OCI-LY7 (cell line): ENCODE results near the gene UBE2N. TPM values are rescaled to one million over a fixed set of nuclear protein-coding genes. Genes with fewer than 3 reads are reported as not detected.

Experiments used
- BruUV-seq: library from RNA; stranded (reverse); fragments of 400-500 nt; replicated peaks from 2 replicates; lab custom pipeline; 2021; lab: Mats Ljungman, UMichigan
- CTCF ChIA-PET: fragments of 300-600 bp; sonication (Branson Sonifier 250); formaldehyde crosslinking; loops from one replicate; lab custom pipeline; 2022; ENCODE audit warnings: antibody characterized with exemption; ENCODE audit not compliant: unreplicated experiment; lab: Charles Lee
- POLR2A ChIA-PET: fragments of 300-600 bp; sonication (Branson Sonifier 250); formaldehyde crosslinking; loops from one replicate; lab custom pipeline; 2022; ENCODE audit warnings: antibody characterized with exemption; lab: Charles Lee
- DNase-seq: peaks from one replicate; pipeline ENCODE4 v3.0.0-alpha.2; 2015; ENCODE audit warnings: low spot score
- H2AFZ ChIP-seq: fragments of 200-600 bp; sonication (generic), shearing (Covaris generic); 2 replicates; pipeline ENCODE4 v1.6.1; 2014; ENCODE audit warnings: mild to moderate bottlenecking, antibody characterized with exemption, low read length, moderate library complexity
- H3K27ac ChIP-seq: fragments of 200-600 bp; sonication (generic); 2 replicates; pipeline ENCODE4 v1.5.1; 2014; ENCODE audit warnings: mixed run types, low read depth, mild to moderate bottlenecking, moderate library complexity, low read length, inconsistent platforms; ENCODE audit not compliant: poor library complexity, severe bottlenecking
- H3K36me3 ChIP-seq: fragments of 200-600 bp; sonication (generic); 2 replicates; pipeline ENCODE4 v1.6.1; 2014; ENCODE audit warnings: mild to moderate bottlenecking, antibody characterized with exemption, low read length, moderate library complexity, mixed read lengths; ENCODE audit not compliant: insufficient read depth
- H3K4me1 ChIP-seq: fragments of 200-600 bp; sonication (generic); 2 replicates; pipeline ENCODE4 v1.5.1; 2014; ENCODE audit warnings: mild to moderate bottlenecking, low read length; ENCODE audit not compliant: insufficient read depth, poor library complexity, severe bottlenecking
- H3K4me2 ChIP-seq: fragments of 200-600 bp; sonication (generic); 2 replicates; pipeline ENCODE4 v1.6.1; 2014; ENCODE audit warnings: mild to moderate bottlenecking, low read length
- H3K4me3 ChIP-seq: fragments of 200-600 bp; sonication (generic); 2 replicates; pipeline ENCODE4 v1.5.1; 2014; ENCODE audit warnings: mild to moderate bottlenecking, low read depth, low read length; ENCODE audit not compliant: poor library complexity, severe bottlenecking
- H3K79me2 ChIP-seq: fragments of 200-600 bp; sonication (generic); 2 replicates; pipeline ENCODE4 v1.6.1; 2016; ENCODE audit warnings: low read depth, mild to moderate bottlenecking, low read length, moderate library complexity, mixed read lengths; ENCODE audit not compliant: insufficient read depth
- H3K9me2 ChIP-seq: fragments of 200-600 bp; sonication (generic); 2 replicates; pipeline ENCODE4 v1.6.1; 2016; ENCODE audit warnings: mild to moderate bottlenecking, low read length, mixed read lengths; ENCODE audit not compliant: insufficient read depth
- H3K9me3 ChIP-seq: fragments of 200-600 bp; sonication (generic); 2 replicates; pipeline ENCODE4 v1.6.1; 2014; ENCODE audit warnings: mild to moderate bottlenecking, mixed run types, low read length, mixed read lengths
- H4K20me1 ChIP-seq: fragments of 200-600 bp; sonication (generic); 2 replicates; pipeline ENCODE4 v1.6.1; 2014; ENCODE audit warnings: mild to moderate bottlenecking, antibody characterized with exemption, low read length, moderate library complexity, mixed read lengths; ENCODE audit not compliant: insufficient read depth
- EZH2phosphoT487 ChIP-seq: fragments of 200-600 bp; sonication (generic); IDR thresholded peaks from 2 replicates; pipeline ENCODE4 v1.6.1; 2018; ENCODE audit warnings: low read depth, borderline replicate concordance, mild to moderate bottlenecking, mixed run types, antibody characterized with exemption, low read length, moderate library complexity, mixed read lengths
- intact Hi-C: fragments of 100-400 bp; cut with micrococcal nuclease; formaldehyde crosslinking; loops from one replicate; pipeline ENCODE4 v1.10.0; 2022; ENCODE audit not compliant: unreplicated experiment
- total RNA-seq, 2 experiments: library from RNA; depleted of rRNA in 1 of 2; stranded (reverse); fragments of >200 nt in 1 of 2; shearing (Covaris generic) in 1 of 2; gene quantifications; 2 replicates each; pipeline ENCODE4 v1.2.3, GENCODE V29; 2014 to 2022
- TF ChIP-seq, protein P1 (sequence below): fragments of 200-600 bp; sonication (generic); conservative IDR thresholded peaks from 2 replicates; pipeline ENCODE4 v1.5.1; 2014; ENCODE audit warnings: mild to moderate bottlenecking, antibody characterized with exemption, low read length, moderate library complexity, mixed read lengths

UBE2N gene
- total RNA-seq, 2 experiments from 2014 or later = 153 to 214 TPM

DNA sequence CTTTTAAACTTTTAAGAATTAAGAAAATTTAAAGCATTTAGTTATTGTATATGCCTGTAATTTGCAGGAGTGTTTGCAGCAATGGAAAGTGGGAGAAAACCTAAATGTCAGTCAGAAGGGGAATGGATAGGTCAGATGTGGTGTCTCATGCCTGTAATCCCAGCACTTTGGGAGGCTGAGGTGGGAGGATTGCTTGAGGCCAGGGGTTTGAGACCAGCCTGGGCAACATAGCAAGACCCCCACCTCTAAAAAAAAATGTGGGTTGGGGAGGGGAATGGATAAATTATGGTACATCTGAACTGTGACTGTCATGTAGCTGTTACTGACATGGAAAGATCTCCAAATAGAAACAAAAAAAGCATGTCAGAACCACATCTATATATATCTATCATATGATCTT, 27.6 kb upstream of the UBE2N start:
- Histone ChIP-seq H3K9me3 (no peaks in the 10 kb centered on the region), H3K9me2 (no peaks in the 10 kb centered on the region), H3K4me1 (peaks cover 12% of the 10 kb centered on the region), H3K4me3 (peak overlapping the region; percentile 20), H3K4me2 (peak overlapping the region; percentile 92; the same call in 1 of the 2 replicates), H2AFZ (no peak overlapping the region), H3K79me2 (peaks cover 29% of the 10 kb centered on the region; the same call in 1 of the 2 replicates), H3K36me3 (peaks cover 33% of the 10 kb centered on the region), H4K20me1 (no peaks in the 10 kb centered on the region), H3K27ac (no peak overlapping the region)
- POLR2A ChIA-PET = interaction anchor here (0.6 kb wide), 1 partner anchor 1105 kb away, joined by 3 read pairs; no protein-coding TSS in a partner anchor
- no peak for DNase-seq
- CTCF ChIA-PET = no interaction called here
- BruUV-seq = no TSS peak
- no peak for TF ChIP-seq EZH2phosphoT487
- TF ChIP-seq, protein P1, sequence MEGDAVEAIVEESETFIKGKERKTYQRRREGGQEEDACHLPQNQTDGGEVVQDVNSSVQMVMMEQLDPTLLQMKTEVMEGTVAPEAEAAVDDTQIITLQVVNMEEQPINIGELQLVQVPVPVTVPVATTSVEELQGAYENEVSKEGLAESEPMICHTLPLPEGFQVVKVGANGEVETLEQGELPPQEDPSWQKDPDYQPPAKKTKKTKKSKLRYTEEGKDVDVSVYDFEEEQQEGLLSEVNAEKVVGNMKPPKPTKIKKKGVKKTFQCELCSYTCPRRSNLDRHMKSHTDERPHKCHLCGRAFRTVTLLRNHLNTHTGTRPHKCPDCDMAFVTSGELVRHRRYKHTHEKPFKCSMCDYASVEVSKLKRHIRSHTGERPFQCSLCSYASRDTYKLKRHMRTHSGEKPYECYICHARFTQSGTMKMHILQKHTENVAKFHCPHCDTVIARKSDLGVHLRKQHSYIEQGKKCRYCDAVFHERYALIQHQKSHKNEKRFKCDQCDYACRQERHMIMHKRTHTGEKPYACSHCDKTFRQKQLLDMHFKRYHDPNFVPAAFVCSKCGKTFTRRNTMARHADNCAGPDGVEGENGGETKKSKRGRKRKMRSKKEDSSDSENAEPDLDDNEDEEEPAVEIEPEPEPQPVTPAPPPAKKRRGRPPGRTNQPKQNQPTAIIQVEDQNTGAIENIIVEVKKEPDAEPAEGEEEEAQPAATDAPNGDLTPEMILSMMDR = no peak
- intact Hi-C loops = no loop called here

DNA sequence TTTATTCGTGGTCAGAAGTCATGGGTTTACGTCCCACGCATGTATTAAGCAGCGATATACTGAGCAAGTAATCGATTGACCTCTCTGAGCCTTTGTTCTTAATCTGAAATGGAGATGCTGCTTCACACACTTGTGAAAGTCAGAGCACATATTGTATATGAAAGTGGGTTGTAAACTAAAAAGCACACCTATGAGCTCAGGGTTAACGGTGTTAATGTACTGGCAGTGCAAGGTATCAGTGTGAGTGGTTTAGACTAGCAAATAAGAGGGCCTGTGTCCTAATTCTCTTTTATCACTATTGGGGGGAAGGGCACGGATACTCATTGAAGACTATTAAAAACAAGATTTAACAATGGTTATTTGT, 26.2 kb upstream of the UBE2N start:
- H3K36me3 ChIP-seq = peaks cover 31% of the 10 kb centered on the region
- no peaks in the 10 kb centered on the region for H4K20me1 ChIP-seq
- peak overlapping the region; percentile 82 for H2AFZ ChIP-seq
- H3K4me1 ChIP-seq = peaks cover 12% of the 10 kb centered on the region
- intact Hi-C loops = no loop called here
- H3K9me2 ChIP-seq = no peaks in the 10 kb centered on the region
- ChIA-PET POLR2A (interaction anchor here (0.5 to 2.1 kb wide), 6 partner anchors 9 to 524 kb away, joined by 3 to 7 read pairs (median 4); no protein-coding TSS in a partner anchor), CTCF (interaction anchor here (1.0 kb wide), 1 partner anchor 11 kb away, joined by 3 read pairs; no protein-coding TSS in a partner anchor)
- BruUV-seq = TSS peak; percentile 60
- peak overlapping the region; percentile 92 for H3K4me2 ChIP-seq
- peaks cover 29% of the 10 kb centered on the region; the same call in 1 of the 2 replicates for H3K79me2 ChIP-seq
- peak overlapping the region; percentile 81 for H3K4me3 ChIP-seq
- peak; percentile 18 for DNase-seq
- H3K9me3 ChIP-seq = no peaks in the 10 kb centered on the region
- no peak for TF ChIP-seq EZH2phosphoT487
- TF ChIP-seq, protein P1 = no peak
- peak overlapping the region; percentile 45 for H3K27ac ChIP-seq

DNA sequence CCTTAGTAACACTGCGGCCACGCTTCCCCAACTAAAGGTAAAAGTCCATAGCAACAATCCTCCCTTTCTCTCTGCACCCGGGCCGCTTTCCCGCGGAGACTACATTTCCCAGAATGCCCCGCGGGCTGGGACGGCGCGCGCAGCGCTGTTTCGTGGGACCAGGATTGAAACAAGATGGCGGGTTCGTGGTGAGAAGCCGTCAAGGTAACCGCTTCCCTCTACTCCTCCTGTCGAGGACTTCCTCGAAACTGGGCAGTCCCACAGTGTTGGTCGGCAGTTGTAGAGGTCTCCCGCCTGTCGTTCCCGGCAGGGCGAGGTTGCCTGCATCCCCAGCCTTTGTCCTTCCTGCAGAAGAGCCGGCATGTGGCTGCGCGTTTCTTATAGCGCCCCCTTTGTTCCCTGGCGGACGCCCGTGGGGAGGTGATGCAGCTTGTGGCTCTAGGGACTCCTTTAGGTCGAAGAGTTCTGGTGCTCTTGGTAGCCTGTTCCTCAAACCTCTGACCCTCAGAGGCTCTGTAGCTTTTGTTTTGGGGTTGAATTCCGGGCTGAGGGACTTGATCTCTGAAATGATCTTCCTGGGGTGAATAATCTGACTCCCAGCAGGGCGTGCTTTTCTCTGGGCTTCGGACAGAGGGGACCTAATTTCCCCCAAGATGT, 25.7 kb upstream of the UBE2N start, which contains the start of gene MRPL42:
Gene MRPL42 (plus strand): TSS at position 164 of the 657 bp plus-strand sequence. CDS start 1,772 bp downstream, outside the sequence.
- H3K4me3 ChIP-seq = peak within 1 kb of the TSS; percentile 81

More for the DNA sequence above, 25.7 kb upstream of the UBE2N start, which contains the start of gene MRPL42:
- peak within 1 kb of the TSS; percentile 45 for H3K27ac ChIP-seq
- H3K4me1 ChIP-seq = peaks cover 12% of the 10 kb centered on the region
- CTCF ChIA-PET = interaction anchor here (0.6 to 1.0 kb wide), 3 partner anchors 11 to 956 kb away, joined by 3 read pairs; no protein-coding TSS in a partner anchor
- TF ChIP-seq EZH2phosphoT487 = no peak
- TF ChIP-seq, protein P1 = peak; percentile 86
- H3K9me3 ChIP-seq = no peaks in the 10 kb centered on the region
- peak within 1 kb of the TSS; percentile 82 for H2AFZ ChIP-seq
- intact Hi-C loops = loop anchor here (1.0 kb wide), 1 partner anchor 25 kb away; no protein-coding TSS in a partner anchor
- no peaks in the 10 kb centered on the region for H4K20me1 ChIP-seq
- peaks cover 31% of the 10 kb centered on the region for H3K36me3 ChIP-seq
- peaks cover 29% of the 10 kb centered on the region; the same call in 1 of the 2 replicates for H3K79me2 ChIP-seq
- H3K9me2 ChIP-seq = no peaks in the 10 kb centered on the region
- POLR2A ChIA-PET = interaction anchor here (0.6 to 2.1 kb wide), 8 partner anchors 9 to 886 kb away, joined by 3 to 7 read pairs (median 3); partner anchors contain the start of gene CRADD
- no TSS peak for BruUV-seq
- H3K4me2 ChIP-seq = peak within 1 kb of the TSS; percentile 92
- DNase-seq = peak; percentile 92
